Liver (tissue), 9 donors: ENCODE measurements around the gene HIBADH. TPM values are rescaled to one million over a fixed set of nuclear protein-coding genes. Genes with fewer than 3 reads are reported as not detected.

ENCODE experiments used
- DNase-seq: peaks from one replicate; pipeline ENCODE4 v3.0.0-alpha.2; 2017; ENCODE audit warnings: low spot score
- H3K27ac ChIP-seq, 2 donors: one replicate each; pipeline ENCODE4 v1.7.0; 2013; ENCODE audit warnings: inconsistent platforms in 2 of 2, low read length in 2 of 2, control low read depth in 1 of 2, low read depth in 1 of 2, mild to moderate bottlenecking in 1 of 2
- H3K27me3 ChIP-seq, 4 donors: one replicate each; pipeline versions ENCODE4 v1.6.1 to v1.7.0; 2013; ENCODE audit warnings: low read length in 3 of 4, inconsistent platforms in 1 of 4, mild to moderate bottlenecking in 1 of 4, moderate library complexity in 1 of 4; ENCODE audit not compliant: control insufficient read depth in 4 of 4, insufficient read depth in 4 of 4
- H3K36me3 ChIP-seq, 4 donors: one replicate each; pipeline versions ENCODE4 v1.6.1 to v1.7.0; 2013; ENCODE audit warnings: low read length in 3 of 4, mild to moderate bottlenecking in 3 of 4, low read depth in 1 of 4, moderate library complexity in 1 of 4; ENCODE audit not compliant: control insufficient read depth in 4 of 4, insufficient read depth in 3 of 4
- H3K4me1 ChIP-seq, 4 donors: one replicate each; pipeline versions ENCODE4 v1.6.1 to v1.7.0; 2013; ENCODE audit warnings: low read length in 3 of 4, mild to moderate bottlenecking in 3 of 4, moderate library complexity in 1 of 4; ENCODE audit not compliant: control insufficient read depth in 4 of 4, insufficient read depth in 4 of 4
- H3K4me3 ChIP-seq, 3 donors: one replicate each; pipeline versions ENCODE4 v1.6.1 to v1.7.0; 2013; ENCODE audit warnings: low read length in 3 of 3, control low read depth in 1 of 3, low read depth in 1 of 3, mild to moderate bottlenecking in 1 of 3
- H3K9ac ChIP-seq, 2 donors: one replicate each; pipeline ENCODE4 v1.7.0; 2013; ENCODE audit warnings: low read length in 2 of 2, mild to moderate bottlenecking in 2 of 2, moderate library complexity in 2 of 2, control low read depth in 1 of 2, low read depth in 1 of 2
- H3K9me3 ChIP-seq, 4 donors: one replicate each; pipeline versions ENCODE4 v1.6.1 to v1.7.0; 2013; ENCODE audit warnings: low read length in 3 of 4; ENCODE audit not compliant: control insufficient read depth in 4 of 4
- ATF3 ChIP-seq: IDR thresholded peaks from 2 replicates; pipeline ENCODE4 v1.6.1; 2016; ENCODE audit warnings: antibody characterized with exemption
- EGR1 ChIP-seq, 2 donors: IDR thresholded peaks; 2 replicates each; pipeline ENCODE4 v1.6.1; 2016 to 2018; ENCODE audit warnings: antibody characterized with exemption in 2 of 2, low read depth in 2 of 2
- FOXA1 ChIP-seq: IDR thresholded peaks from 2 replicates; pipeline ENCODE4 v1.6.1; 2016; ENCODE audit warnings: antibody characterized with exemption
- FOXA2 ChIP-seq: IDR thresholded peaks from 2 replicates; pipeline ENCODE4 v1.6.1; 2016; ENCODE audit warnings: antibody characterized with exemption
- GABPA ChIP-seq, 2 donors: IDR thresholded peaks in 1 of 2; conservative IDR thresholded peaks in 1 of 2; 2 replicates each; pipeline ENCODE4 v1.6.1; 2016; ENCODE audit warnings: antibody characterized with exemption in 2 of 2, mild to moderate bottlenecking in 1 of 2, moderate library complexity in 1 of 2
- HNF4G ChIP-seq: IDR thresholded peaks from 2 replicates; pipeline ENCODE4 v1.6.1; 2016; ENCODE audit warnings: antibody characterized with exemption
- NR2F2 ChIP-seq: IDR thresholded peaks from 2 replicates; pipeline ENCODE4 v1.6.1; 2016; ENCODE audit warnings: antibody characterized with exemption
- RAD21 ChIP-seq, 2 donors: IDR thresholded peaks; 2 replicates each; pipeline ENCODE4 v1.6.1; 2016; ENCODE audit warnings: antibody characterized with exemption in 2 of 2, mild to moderate bottlenecking in 2 of 2
- REST ChIP-seq: IDR thresholded peaks from 2 replicates; pipeline ENCODE4 v1.6.1; 2016; ENCODE audit warnings: antibody characterized with exemption, mild to moderate bottlenecking
- RXRA ChIP-seq, 2 donors: IDR thresholded peaks; 2 replicates each; pipeline ENCODE4 v1.6.1; 2017 to 2018; ENCODE audit warnings: antibody characterized with exemption in 2 of 2, mild to moderate bottlenecking in 1 of 2
- SP1 ChIP-seq: IDR thresholded peaks from 2 replicates; pipeline ENCODE4 v1.6.1; 2018; ENCODE audit warnings: antibody characterized with exemption, mild to moderate bottlenecking
- WGBS: extraction: QIAGEN DNeasy Blood & Tissue Kit; methylation state at CpG from one replicate; pipeline ENCODE4 v1.1.7; 2013; 5-methylcytosine and 5-hydroxymethylcytosine counted together
- polyA plus RNA-seq, 2 donors: library from polyadenylated mRNA; stranded (reverse) in 1 of 2; unstranded in 1 of 2; fragments of 200-250 nt in 1 of 2; fragments of >200 nt in 1 of 2; fragmentation: Nextera tagmentation in 1 of 2; extraction: Ambion mirVana in 1 of 2; gene quantifications; one replicate each; pipeline versions ENCODE4 v1.2.1 to v1.2.3, GENCODE V29; 2013 to 2015
- total RNA-seq, 2 donors: library from RNA; depleted of rRNA; stranded (reverse); fragments of >200 nt; gene quantifications; one replicate each; pipeline ENCODE4 v1.2.3, GENCODE V29; 2014
- TF ChIP-seq, protein P1 (sequence below): fragments of 150-350 bp; IDR thresholded peaks from 2 replicates; pipeline ENCODE4 v1.5.1; 2017; ENCODE audit warnings: improper control_type of control experiment, low read depth, low read length; ENCODE audit not compliant: missing input control
- TF ChIP-seq, protein P2 (sequence below): IDR thresholded peaks from 2 replicates; pipeline ENCODE4 v1.6.1; 2016; ENCODE audit warnings: antibody characterized with exemption
- donor health status: healthy.
- donor health status: healthy.
- donor health status: healthy.
- donor health status: healthy.
- donor health status: healthy.

The HIBADH gene
- total and polyA plus RNA-seq, 4 donors = 27.7 to 78.9 (median 58.2) TPM

- H3K36me3 ChIP-seq = no peaks in the 10 kb centered on the region
- H3K9me3 ChIP-seq = no peaks in the 10 kb centered on the region
- H3K27me3 ChIP-seq = no peaks in the 10 kb centered on the region
- H3K27ac ChIP-seq = peak overlapping the region; percentile 76 to 79
- H3K4me3 ChIP-seq = peak overlapping the region in 2 of 3 donors; percentile 20 to 29
- no peak for DNase-seq
- H3K9ac ChIP-seq = peak overlapping the region in 1 of 2 donors; percentile 66
- TF ChIP-seq ATF3 = no peak
- TF ChIP-seq FOXA1 = no peak
- peak; percentile 66 to 70 for TF ChIP-seq RAD21 (IDR thresholded peaks at IDR 0.05)
- TF ChIP-seq, protein P1, sequence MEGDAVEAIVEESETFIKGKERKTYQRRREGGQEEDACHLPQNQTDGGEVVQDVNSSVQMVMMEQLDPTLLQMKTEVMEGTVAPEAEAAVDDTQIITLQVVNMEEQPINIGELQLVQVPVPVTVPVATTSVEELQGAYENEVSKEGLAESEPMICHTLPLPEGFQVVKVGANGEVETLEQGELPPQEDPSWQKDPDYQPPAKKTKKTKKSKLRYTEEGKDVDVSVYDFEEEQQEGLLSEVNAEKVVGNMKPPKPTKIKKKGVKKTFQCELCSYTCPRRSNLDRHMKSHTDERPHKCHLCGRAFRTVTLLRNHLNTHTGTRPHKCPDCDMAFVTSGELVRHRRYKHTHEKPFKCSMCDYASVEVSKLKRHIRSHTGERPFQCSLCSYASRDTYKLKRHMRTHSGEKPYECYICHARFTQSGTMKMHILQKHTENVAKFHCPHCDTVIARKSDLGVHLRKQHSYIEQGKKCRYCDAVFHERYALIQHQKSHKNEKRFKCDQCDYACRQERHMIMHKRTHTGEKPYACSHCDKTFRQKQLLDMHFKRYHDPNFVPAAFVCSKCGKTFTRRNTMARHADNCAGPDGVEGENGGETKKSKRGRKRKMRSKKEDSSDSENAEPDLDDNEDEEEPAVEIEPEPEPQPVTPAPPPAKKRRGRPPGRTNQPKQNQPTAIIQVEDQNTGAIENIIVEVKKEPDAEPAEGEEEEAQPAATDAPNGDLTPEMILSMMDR = peak; percentile 39
- H3K4me1 ChIP-seq = peaks cover 0 to 50% (median 37%) of the 10 kb centered on the region in 4 donors
- WGBS = 11% methylated on average over 2 of the region's 2 CpGs
These were observed 56.9 kb downstream of the HIBADH start for GRCh38 chr7:27605689-27606269.

DNA sequence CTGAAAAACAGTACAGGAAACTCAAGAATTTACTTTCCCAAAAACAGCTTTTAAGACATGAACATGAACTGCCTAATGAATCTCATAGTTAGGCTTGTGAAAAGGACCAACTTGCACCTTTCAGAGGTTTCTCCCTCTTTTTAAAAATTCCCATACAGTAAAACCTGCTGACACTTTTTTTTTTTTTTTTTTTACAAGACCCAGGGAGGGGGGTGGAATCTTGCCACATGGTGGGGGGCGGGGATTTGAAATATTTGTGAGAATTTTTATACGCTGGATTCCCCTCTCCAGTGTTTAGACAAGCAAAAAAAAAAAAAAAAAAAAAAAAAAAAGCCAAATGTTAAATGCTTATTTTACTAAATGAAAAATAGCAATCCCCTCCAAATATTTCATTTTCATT is 57.4 kb downstream of the HIBADH start:
- peaks cover under 1 to 55% (median 40%) of the 10 kb centered on the region in 4 donors for H3K4me1 ChIP-seq
- TF ChIP-seq EGR1 (IDR thresholded peaks at IDR 0.05; ENCODE audit: low read depth in 2 of 2) = no peak
- TF ChIP-seq, protein P2, sequence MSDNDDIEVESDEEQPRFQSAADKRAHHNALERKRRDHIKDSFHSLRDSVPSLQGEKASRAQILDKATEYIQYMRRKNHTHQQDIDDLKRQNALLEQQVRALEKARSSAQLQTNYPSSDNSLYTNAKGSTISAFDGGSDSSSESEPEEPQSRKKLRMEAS = no peak
- TF ChIP-seq, protein P1 = no peak
- no peak for TF ChIP-seq NR2F2
- no peak for TF ChIP-seq ATF3
- no peak for TF ChIP-seq REST
- no peak for TF ChIP-seq GABPA (IDR thresholded peaks at IDR 0.05 in 1 of 2, conservative IDR thresholded peaks at IDR 0.05 in 1 of 2)
- TF ChIP-seq FOXA1 = no peak
- TF ChIP-seq RXRA (IDR thresholded peaks at IDR 0.05) = no peak
- no peak for TF ChIP-seq HNF4G
- no peak for TF ChIP-seq SP1
- no peak for TF ChIP-seq RAD21 (IDR thresholded peaks at IDR 0.05)
- no peak for TF ChIP-seq FOXA2
- DNase-seq = no peak
- 38% methylated on average over 2 of the region's 2 CpGs for WGBS
- H3K27ac ChIP-seq = no peak overlapping the region
- H3K4me3 ChIP-seq = peak overlapping the region in 1 of 3 donors; percentile 22
- H3K36me3 ChIP-seq = no peaks in the 10 kb centered on the region
- no peaks in the 10 kb centered on the region for H3K27me3 ChIP-seq
- H3K9ac ChIP-seq = peak overlapping the region in 1 of 2 donors; percentile 66
- no peaks in the 10 kb centered on the region for H3K9me3 ChIP-seq
